NCI-H82 (cell line): ENCODE measurements around the gene EPB41L1.
A peak's percentile ranks its signal among the peaks of the same experiment; 100 is the strongest.

Source experiments
- DNase-seq: peaks from one replicate; lab custom pipeline; 2025; lab: John Stamatoyannopoulos, UW

Gene EPB41L1

GRCh38 chr20:36154700-36155628, at the start of gene EPB41L1:
EPB41L1 (plus strand) TSS chr20:36154740; CDS start chr20:36173778, 19,038 bp downstream.
- peak; percentile 44 for DNase-seq

- DNase-seq: no peak
Measured at GRCh38 chr20:36104856-36105255, 49.7 kb upstream of the EPB41L1 start.

- DNase-seq: no peak
Measured at GRCh38 chr20:36105711-36106226, 48.8 kb upstream of the EPB41L1 start.

- no peak for DNase-seq
Measured at GRCh38 chr20:36106606-36107005, 47.9 kb upstream of the EPB41L1 start.

GRCh38 chr20:36107881-36108280, 46.7 kb upstream of the EPB41L1 start:
- DNase-seq: no peak

- DNase-seq: no peak
Measured at GRCh38 chr20:36109251-36109947, 45.1 kb upstream of the EPB41L1 start.

GRCh38 chr20:36110994-36111393, 43.5 kb upstream of the EPB41L1 start:
- DNase-seq: no peak

- no peak for DNase-seq
Measured at GRCh38 chr20:36112112-36112511, 42.4 kb upstream of the EPB41L1 start.

- DNase-seq: no peak
Measured at GRCh38 chr20:36113036-36113435, 41.5 kb upstream of the EPB41L1 start.

- no peak for DNase-seq
Measured at GRCh38 chr20:36113566-36114250, 40.8 kb upstream of the EPB41L1 start.

GRCh38 chr20:36114707-36115106, 39.8 kb upstream of the EPB41L1 start:
- DNase-seq: no peak

GRCh38 chr20:36115925-36116324, 38.6 kb upstream of the EPB41L1 start:
- no peak for DNase-seq

- DNase-seq: no peak
Measured at GRCh38 chr20:36116807-36117441, 37.6 kb upstream of the EPB41L1 start.

- peak; percentile 57 for DNase-seq
Measured at GRCh38 chr20:36117638-36118037, 36.9 kb upstream of the EPB41L1 start.

GRCh38 chr20:36118371-36118770, 36.2 kb upstream of the EPB41L1 start:
- DNase-seq: no peak

- no peak for DNase-seq
Measured at GRCh38 chr20:36119537-36119936, 35.0 kb upstream of the EPB41L1 start.

- no peak for DNase-seq
Measured at GRCh38 chr20:36120241-36120640, 34.3 kb upstream of the EPB41L1 start.

GRCh38 chr20:36120991-36121390, 33.5 kb upstream of the EPB41L1 start:
- DNase-seq: no peak

- no peak for DNase-seq
Measured at GRCh38 chr20:36121981-36122930, 32.3 kb upstream of the EPB41L1 start.

GRCh38 chr20:36122931-36123288, 31.6 kb upstream of the EPB41L1 start:
- no peak for DNase-seq

- DNase-seq: no peak
Measured at GRCh38 chr20:36125097-36125496, 29.4 kb upstream of the EPB41L1 start.
